Measurements from ENCODE around the gene ZBTB24. TPM values are rescaled to one million over a fixed set of nuclear protein-coding genes. Genes with fewer than 3 reads are reported as not detected.

The ZBTB24 gene
- polyA plus RNA-seq, 3 donors = 3.1 to 4.7 (median 3.4) TPM

DNA sequence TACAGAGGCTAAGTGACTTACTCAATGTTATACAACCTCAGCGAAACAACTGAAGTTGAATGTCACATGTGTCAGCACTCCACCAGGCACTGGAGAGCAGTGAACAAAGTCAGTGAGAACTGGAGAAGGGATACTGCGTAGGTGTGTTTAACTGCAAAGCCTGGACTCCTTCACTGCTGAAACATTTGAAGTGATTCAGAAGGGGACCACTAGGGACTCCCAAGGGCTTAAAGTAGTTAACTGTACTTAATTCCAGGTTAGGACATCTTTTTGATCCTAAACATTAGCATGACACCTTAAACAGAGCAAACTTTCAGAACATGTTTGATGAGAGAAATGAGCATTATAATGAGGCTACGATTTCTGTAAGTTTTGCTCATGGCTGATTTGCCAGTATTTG, 45.0 kb upstream of the ZBTB24 start:
- Mint-ChIP-seq H3K27ac (no peak overlapping the region), H3K4me3 (no peak overlapping the region), H3K36me3 (no peaks in the 10 kb centered on the region), H3K4me1 (peaks cover 3% of the 10 kb centered on the region), H3K9me3 (peaks cover 5 to 12% (median 7%) of the 10 kb centered on the region in 7 donors), H3K27me3 (ENCODE audit: low read depth in 3 of 3) (peaks cover 0 to 2% (median 0%) of the 10 kb centered on the region in 3 donors)
- no peak overlapping the region for H3K27ac ChIP-seq (ENCODE audit: low read depth in 1 of 2, low read length in 2 of 2)
- H3K27me3 ChIP-seq (ENCODE audit: control insufficient read depth in 2 of 2, insufficient read depth in 2 of 2, low read length in 2 of 2) = no peaks in the 10 kb centered on the region
- H3K36me3 ChIP-seq (replicated peaks in 1 of 2; ENCODE audit: control insufficient read depth in 1 of 2, insufficient read depth in 2 of 2, low read length in 2 of 2) = no peaks in the 10 kb centered on the region
- H3K9ac ChIP-seq (ENCODE audit: insufficient read depth, low read length, poor library complexity, severe bottlenecking) = no peak overlapping the region
- no peak for DNase-seq
- no CpG with 5 or more reads among the region's 3 CpGs for WGBS (ENCODE audit: insufficient coverage)
- no peaks in the 10 kb centered on the region for H3K79me2 ChIP-seq (ENCODE audit: insufficient read depth, low read length)
- peaks cover 0 to 2% of the 10 kb centered on the region in 2 donors for H3K9me3 ChIP-seq (replicated peaks in 1 of 2; ENCODE audit: control insufficient read depth in 1 of 2, insufficient read depth in 1 of 2, low read length in 2 of 2)
- no peak overlapping the region for H2AFZ ChIP-seq (ENCODE audit: insufficient read depth, low read depth, low read length, poor library complexity, severe bottlenecking)
- TF ChIP-seq, protein P1, sequence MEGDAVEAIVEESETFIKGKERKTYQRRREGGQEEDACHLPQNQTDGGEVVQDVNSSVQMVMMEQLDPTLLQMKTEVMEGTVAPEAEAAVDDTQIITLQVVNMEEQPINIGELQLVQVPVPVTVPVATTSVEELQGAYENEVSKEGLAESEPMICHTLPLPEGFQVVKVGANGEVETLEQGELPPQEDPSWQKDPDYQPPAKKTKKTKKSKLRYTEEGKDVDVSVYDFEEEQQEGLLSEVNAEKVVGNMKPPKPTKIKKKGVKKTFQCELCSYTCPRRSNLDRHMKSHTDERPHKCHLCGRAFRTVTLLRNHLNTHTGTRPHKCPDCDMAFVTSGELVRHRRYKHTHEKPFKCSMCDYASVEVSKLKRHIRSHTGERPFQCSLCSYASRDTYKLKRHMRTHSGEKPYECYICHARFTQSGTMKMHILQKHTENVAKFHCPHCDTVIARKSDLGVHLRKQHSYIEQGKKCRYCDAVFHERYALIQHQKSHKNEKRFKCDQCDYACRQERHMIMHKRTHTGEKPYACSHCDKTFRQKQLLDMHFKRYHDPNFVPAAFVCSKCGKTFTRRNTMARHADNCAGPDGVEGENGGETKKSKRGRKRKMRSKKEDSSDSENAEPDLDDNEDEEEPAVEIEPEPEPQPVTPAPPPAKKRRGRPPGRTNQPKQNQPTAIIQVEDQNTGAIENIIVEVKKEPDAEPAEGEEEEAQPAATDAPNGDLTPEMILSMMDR (IDR thresholded peaks at IDR 0.05) = no peak
- no peaks in the 10 kb centered on the region for H3K4me1 ChIP-seq (ENCODE audit: control insufficient read depth in 1 of 2, insufficient read depth in 2 of 2, low read length in 2 of 2)
- H3K4me2 ChIP-seq (replicated peaks; ENCODE audit: extremely low read depth, low read length, poor library complexity, severe bottlenecking) = no peak overlapping the region
- H4K20me1 ChIP-seq (ENCODE audit: insufficient read depth, low read length) = no peaks in the 10 kb centered on the region
- no peak overlapping the region for H3K4me3 ChIP-seq (replicated peaks in 1 of 3; ENCODE audit: low read depth in 2 of 3, low read length in 3 of 3)
- intact Hi-C loops (cut with micrococcal nuclease) = loop anchor here (5.0 to 10.0 kb wide), 5 partner anchors 174 to 864 kb away; no protein-coding TSS in a partner anchor

DNA sequence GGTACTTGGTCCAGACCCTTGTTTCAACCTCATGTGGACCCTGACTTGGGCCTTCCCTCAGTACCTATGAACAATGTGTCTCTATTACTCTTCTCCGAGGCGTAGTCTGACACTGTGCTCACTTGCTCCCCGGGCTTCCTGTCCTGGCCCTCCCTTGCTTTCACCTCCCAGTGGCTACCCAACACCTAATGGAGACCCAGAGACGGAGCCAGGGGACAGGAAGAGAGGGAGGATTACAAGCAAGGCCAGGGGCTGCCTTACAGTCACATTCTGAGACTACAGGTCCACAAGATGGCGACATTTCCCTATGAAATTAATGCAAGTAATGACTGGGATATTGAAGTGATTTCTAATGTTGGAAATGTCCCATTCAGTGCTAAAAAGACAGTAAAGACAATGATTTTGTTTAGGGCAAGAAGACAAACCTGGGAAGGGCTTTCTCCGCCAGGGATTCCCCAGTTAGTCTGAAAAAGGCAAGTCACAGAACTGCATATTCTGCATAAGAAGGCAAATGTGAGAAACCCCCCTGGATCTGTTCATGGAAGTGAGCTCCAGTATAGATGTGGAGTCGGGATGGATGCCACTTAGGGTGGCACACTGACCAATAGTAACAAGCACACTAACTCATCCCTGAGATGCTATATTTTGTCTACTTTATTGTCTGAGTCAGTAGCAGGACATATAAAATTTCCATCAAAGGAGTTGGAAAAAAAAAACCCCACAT, 44.0 kb upstream of the ZBTB24 start:
- Histone ChIP-seq H3K79me2 (ENCODE audit: insufficient read depth, low read length) (no peaks in the 10 kb centered on the region), H3K4me1 (ENCODE audit: control insufficient read depth in 1 of 2, insufficient read depth in 2 of 2, low read length in 2 of 2) (no peaks in the 10 kb centered on the region), H3K36me3 (replicated peaks in 1 of 2; ENCODE audit: control insufficient read depth in 1 of 2, insufficient read depth in 2 of 2, low read length in 2 of 2) (no peaks in the 10 kb centered on the region), H4K20me1 (ENCODE audit: insufficient read depth, low read length) (no peaks in the 10 kb centered on the region), H3K4me2 (replicated peaks; ENCODE audit: extremely low read depth, low read length, poor library complexity, severe bottlenecking) (no peak overlapping the region), H3K9ac (ENCODE audit: insufficient read depth, low read length, poor library complexity, severe bottlenecking) (no peak overlapping the region), H3K4me3 (replicated peaks in 1 of 3; ENCODE audit: low read depth in 2 of 3, low read length in 3 of 3) (no peak overlapping the region), H2AFZ (ENCODE audit: insufficient read depth, low read depth, low read length, poor library complexity, severe bottlenecking) (peak overlapping the region; percentile 9), H3K27me3 (ENCODE audit: control insufficient read depth in 2 of 2, insufficient read depth in 2 of 2, low read length in 2 of 2) (no peaks in the 10 kb centered on the region), H3K9me3 (replicated peaks in 1 of 2; ENCODE audit: control insufficient read depth in 1 of 2, insufficient read depth in 1 of 2, low read length in 2 of 2) (peaks cover 0 to 2% of the 10 kb centered on the region in 2 donors), H3K27ac (ENCODE audit: low read depth in 1 of 2, low read length in 2 of 2) (no peak overlapping the region)
- 67% methylated on average over 1 of the region's 7 CpGs for WGBS (ENCODE audit: insufficient coverage)
- intact Hi-C loops (cut with micrococcal nuclease) = loop anchor here (5.0 to 10.0 kb wide), 5 partner anchors 175 to 865 kb away; no protein-coding TSS in a partner anchor
- Mint-ChIP-seq H3K36me3 (peaks cover 0 to 5% of the 10 kb centered on the region in 2 donors), H3K4me3 (no peak overlapping the region), H3K4me1 (peaks cover 3% of the 10 kb centered on the region), H3K27ac (peak overlapping the region in 4 of 7 donors; percentile 55 to 81 (median 72)), H3K27me3 (ENCODE audit: low read depth in 3 of 3) (peaks cover 0 to 2% (median 0%) of the 10 kb centered on the region in 3 donors), H3K9me3 (peaks cover 5 to 12% (median 7%) of the 10 kb centered on the region in 7 donors)
- DNase-seq = peak; percentile 44 to 64 (median 57)
- TF ChIP-seq, protein P1 (IDR thresholded peaks at IDR 0.05) = peak; percentile 73
